NB4 (cell line): ENCODE measurements around the gene LDHD.
A peak's percentile ranks its signal among the peaks of the same experiment; 100 is the strongest.

Source experiments
- DNase-seq: peaks from one replicate; pipeline ENCODE4 v3.0.0; 2010; ENCODE audit warnings: low read depth
- H3K4me3 ChIP-seq: one replicate; pipeline ENCODE4 v1.5.1; 2011; ENCODE audit warnings: mild to moderate bottlenecking, low read depth, low read length, moderate library complexity
- MYC ChIP-seq: IDR thresholded peaks from 2 replicates; pipeline ENCODE4 v1.6.1; 2011; ENCODE audit warnings: low read depth, low read length
- POLR2A ChIP-seq: IDR thresholded peaks from 2 replicates; pipeline ENCODE4 v1.6.1; 2011; ENCODE audit warnings: mild to moderate bottlenecking; ENCODE audit not compliant: insufficient read length; ENCODE audit errors: extremely low read depth
- TF ChIP-seq, protein P1 (sequence below): IDR thresholded peaks from one replicate; pipeline ENCODE4 v1.5.1; 2012; ENCODE audit warnings: low read depth, low read length
- TF ChIP-seq, protein P2 (sequence below): IDR thresholded peaks from 2 replicates; pipeline ENCODE4 v1.6.1; 2011; ENCODE audit warnings: low read depth, low read length

Gene LDHD

DNA sequence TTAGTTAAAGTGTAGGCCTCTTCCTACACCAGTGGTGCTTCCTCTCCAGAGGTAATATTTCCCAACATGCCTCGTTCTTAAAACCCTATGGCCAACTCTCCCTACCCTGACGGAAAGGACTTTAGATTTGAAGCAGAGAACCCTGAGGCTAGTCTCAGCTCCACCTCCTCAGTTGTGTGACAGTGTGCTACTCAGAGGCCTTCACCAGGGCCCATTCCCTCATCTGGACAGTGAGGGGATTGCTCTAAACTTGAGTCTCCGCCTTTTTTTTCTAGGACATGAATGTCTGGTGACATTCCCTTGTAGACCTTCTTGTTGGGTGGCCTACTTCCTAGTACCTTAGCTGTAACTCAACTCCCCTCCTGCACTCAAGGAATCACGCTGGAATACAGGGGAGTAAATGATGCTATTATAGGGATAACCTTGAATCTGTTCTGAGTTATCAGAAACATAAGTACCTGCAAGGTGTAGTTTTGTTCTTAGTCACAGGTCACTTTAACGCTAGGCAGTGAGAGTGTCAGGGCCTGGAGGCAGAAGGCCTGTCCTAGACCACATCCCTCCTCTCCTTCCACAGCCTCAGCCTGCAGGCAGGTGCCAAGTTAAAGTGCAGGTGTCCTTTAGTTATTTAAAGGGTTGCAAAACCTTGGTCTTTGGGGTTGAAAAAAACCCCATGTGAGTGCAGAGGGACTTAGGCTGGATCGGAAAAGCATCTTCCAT is 26.9 kb downstream of the LDHD start:
- no peak overlapping the region for H3K4me3 ChIP-seq
- DNase-seq, result peak; percentile 53
- TF ChIP-seq, protein P1, sequence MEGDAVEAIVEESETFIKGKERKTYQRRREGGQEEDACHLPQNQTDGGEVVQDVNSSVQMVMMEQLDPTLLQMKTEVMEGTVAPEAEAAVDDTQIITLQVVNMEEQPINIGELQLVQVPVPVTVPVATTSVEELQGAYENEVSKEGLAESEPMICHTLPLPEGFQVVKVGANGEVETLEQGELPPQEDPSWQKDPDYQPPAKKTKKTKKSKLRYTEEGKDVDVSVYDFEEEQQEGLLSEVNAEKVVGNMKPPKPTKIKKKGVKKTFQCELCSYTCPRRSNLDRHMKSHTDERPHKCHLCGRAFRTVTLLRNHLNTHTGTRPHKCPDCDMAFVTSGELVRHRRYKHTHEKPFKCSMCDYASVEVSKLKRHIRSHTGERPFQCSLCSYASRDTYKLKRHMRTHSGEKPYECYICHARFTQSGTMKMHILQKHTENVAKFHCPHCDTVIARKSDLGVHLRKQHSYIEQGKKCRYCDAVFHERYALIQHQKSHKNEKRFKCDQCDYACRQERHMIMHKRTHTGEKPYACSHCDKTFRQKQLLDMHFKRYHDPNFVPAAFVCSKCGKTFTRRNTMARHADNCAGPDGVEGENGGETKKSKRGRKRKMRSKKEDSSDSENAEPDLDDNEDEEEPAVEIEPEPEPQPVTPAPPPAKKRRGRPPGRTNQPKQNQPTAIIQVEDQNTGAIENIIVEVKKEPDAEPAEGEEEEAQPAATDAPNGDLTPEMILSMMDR, result no peak
- TF ChIP-seq POLR2A (no peak), MYC (no peak)
- TF ChIP-seq, protein P2, sequence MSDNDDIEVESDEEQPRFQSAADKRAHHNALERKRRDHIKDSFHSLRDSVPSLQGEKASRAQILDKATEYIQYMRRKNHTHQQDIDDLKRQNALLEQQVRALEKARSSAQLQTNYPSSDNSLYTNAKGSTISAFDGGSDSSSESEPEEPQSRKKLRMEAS, result no peak

DNA sequence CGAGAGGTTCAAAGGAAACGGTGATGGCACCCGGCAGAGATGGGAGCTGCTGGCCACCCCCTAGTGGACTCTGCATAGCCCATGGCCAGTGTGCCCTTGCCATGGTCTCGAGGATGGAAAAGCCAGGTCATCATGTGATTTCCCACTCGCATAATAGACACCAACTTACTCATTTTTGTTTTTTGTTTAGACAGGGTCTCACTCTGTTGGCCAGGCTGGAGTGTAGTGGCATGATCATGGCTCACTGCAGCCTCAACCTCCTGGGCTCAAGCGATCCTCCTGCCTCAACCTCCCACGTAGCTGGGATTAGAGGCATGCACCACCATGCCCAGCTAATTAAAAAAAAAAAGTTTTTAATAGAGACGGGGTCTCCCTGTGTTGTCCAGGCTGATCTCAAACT is 27.6 kb downstream of the LDHD start:
- DNase-seq, result no peak
- TF ChIP-seq MYC, result no peak
- TF ChIP-seq POLR2A, result no peak
- TF ChIP-seq, protein P1, result no peak
- TF ChIP-seq, protein P2, result no peak
- no peak overlapping the region for H3K4me3 ChIP-seq

DNA sequence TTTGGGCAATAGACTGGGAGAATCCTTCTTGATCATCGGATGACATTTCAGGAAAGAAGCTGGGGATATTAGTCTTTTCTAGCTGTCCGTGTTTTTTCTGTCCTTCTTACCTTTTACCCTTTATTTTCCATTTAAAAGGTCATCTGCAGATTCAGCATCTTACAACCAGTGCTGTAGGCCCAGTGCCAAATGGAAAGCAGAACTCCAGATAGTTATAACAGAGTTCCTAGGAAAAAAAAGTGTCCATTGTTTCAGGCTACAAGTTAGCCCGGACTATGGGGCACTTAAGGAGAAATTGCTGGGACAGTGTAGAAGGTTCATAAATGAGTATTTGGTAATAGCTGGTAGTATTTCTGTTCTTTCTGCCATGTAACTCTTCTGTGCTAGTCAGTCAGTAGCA is 28.4 kb downstream of the LDHD start:
- no peak overlapping the region for H3K4me3 ChIP-seq
- TF ChIP-seq MYC (no peak), POLR2A (no peak)
- TF ChIP-seq, protein P2, result no peak
- TF ChIP-seq, protein P1, result no peak
- no peak for DNase-seq

DNA sequence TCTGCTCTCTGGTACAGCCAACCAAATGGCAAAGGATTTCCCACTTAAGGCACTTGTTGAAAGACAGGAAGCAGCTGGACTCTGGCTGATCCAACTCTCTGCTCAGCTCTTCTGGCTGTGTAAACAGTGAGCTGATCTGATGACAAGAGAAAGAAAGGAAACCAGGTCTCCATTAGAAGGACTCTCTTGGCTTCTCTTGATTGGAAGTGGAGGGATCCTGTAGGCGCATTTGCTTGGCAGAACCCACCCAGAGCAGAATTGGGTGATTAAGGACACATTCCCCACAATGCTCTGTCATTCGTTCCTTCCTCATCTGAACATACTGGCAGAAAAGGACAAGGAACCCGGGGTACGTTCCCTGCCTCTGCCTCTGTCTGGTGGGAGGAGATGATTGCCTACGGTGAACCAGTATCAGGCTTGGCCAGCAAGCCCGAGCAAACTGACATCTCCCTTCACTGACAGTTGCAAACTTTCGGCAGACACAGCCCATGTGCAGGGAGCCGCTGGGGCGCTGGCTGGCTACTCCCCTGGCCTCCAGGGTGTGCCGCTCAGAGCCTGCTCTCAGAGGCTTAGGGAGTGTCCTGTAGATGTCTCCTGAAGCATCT is 29.1 kb downstream of the LDHD start:
- peak; percentile 68 for DNase-seq
- no peak overlapping the region for H3K4me3 ChIP-seq
- TF ChIP-seq MYC (no peak), POLR2A (no peak)
- TF ChIP-seq, protein P2, result no peak
- TF ChIP-seq, protein P1, result no peak

DNA sequence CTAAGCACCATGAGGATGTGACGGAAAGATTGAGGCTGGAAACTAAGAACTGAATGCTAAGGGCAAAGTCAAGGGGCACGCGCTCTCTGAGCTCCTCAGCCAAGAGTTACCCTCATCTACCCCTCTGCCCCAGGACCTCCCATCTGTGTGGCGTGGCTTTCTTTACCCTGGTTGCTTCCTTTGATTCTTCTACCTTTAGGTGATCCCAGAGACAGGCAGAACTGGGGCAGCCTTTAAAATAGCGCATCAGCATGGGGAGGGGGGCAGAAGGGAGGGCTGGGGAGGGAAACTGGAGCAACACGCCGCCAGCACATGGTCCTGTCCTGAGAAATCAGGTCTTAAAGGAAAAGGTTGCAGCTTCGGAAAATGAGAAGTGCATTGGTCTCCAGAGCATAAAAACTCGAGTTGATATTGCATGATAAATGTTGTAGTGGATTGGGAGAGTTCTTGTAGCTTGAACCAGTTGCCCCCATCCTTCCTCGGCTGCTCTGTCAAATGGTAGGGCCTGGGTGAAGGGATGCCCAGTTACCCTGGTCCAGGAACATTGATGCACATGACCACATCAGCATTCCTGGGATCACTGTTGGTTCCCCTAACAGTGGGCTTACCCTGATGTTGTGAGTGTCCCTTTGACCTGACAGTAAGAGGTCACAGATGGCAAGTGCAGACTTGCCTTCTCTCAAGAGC is 29.7 kb downstream of the LDHD start:
- DNase-seq, result no peak
- TF ChIP-seq, protein P1, result no peak
- no peak for TF ChIP-seq MYC
- TF ChIP-seq, protein P2, result no peak
- TF ChIP-seq POLR2A, result no peak
- H3K4me3 ChIP-seq, result no peak overlapping the region
